GM20000 (cell line): ENCODE data around the gene OR2V2.

Source experiments
- DNase-seq: peaks from one replicate; pipeline ENCODE4 v3.0.0; 2012; ENCODE audit warnings: low spot score
- CTCF ChIP-seq: IDR thresholded peaks from 2 replicates; pipeline ENCODE4 v1.5.1; 2012; ENCODE audit warnings: mild to moderate bottlenecking, control low read depth; ENCODE audit errors: extremely low read depth, missing control alignments

OR2V2 gene

GRCh38 chr5:181194489-181195248 is 47.3 kb downstream of the OR2V2 start:
- TF ChIP-seq CTCF = no peak
- no peak for DNase-seq

GRCh38 chr5:181195249-181195761 is 47.9 kb downstream of the OR2V2 start:
- DNase-seq = no peak
- TF ChIP-seq CTCF = no peak

- no peak for TF ChIP-seq CTCF
- no peak for DNase-seq
These were observed 50.1 kb downstream of the OR2V2 start for GRCh38 chr5:181197326-181197951.

GRCh38 chr5:181198106-181198685 is 50.8 kb downstream of the OR2V2 start:
- no peak for TF ChIP-seq CTCF

GRCh38 chr5:181198905-181199519 is 51.6 kb downstream of the OR2V2 start:
- DNase-seq = peak; percentile 72
- no peak for TF ChIP-seq CTCF

More at GRCh38 chr5:181198106-181198685, 50.8 kb downstream of the OR2V2 start:
- no peak for DNase-seq

GRCh38 chr5:181199881-181200638 is 52.7 kb downstream of the OR2V2 start:
- no peak for TF ChIP-seq CTCF
- DNase-seq = no peak
